Measurements from ENCODE around the gene THSD4.

DNA sequence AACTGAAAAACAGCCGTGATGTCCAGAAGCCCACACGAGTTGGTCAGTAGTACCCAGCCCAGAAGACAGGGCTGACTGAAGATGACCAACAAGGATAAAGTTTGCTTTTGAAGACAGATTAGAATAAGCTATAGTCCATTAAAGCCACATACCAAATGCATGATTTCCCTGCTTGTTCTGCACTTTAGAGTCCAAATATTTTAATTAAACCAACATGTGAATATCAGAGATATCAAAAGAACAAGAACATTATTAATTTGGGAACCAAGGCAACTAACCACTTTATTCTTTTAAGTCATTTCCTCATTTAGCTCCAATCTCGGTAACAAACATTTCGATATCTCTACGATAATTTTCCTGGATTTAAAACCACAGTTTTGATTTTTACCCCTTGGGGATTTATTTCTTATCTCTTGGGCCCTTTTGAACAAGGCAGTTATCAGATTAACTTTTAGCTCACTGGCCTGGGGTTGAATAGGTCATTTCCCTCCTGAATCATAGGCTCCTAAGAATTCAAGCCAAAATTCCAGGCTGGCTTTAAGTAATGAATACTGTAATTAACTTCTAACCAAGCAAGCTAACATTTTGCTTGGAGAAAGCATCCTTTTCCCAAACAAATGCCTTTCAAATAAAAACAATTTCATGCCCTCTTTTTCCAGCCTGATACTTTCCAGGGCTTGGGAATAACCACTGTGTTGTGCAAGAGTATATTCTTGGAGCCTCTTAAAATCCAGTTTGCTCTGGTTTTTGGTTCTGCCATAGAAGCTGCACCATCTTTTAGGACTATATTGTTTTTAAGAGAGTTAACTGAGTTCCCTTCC lies 592.2 kb downstream of the THSD4 start:
- TF ChIP-seq REST (IDR thresholded peaks at IDR 0.05; ENCODE audit: insufficient read depth in 1 of 2, low read depth in 2 of 2, low read length in 1 of 2), result no peak
- no peak for TF ChIP-seq CTCF (IDR thresholded peaks at IDR 0.05)
- TF ChIP-seq SIN3A (IDR thresholded peaks at IDR 0.05; ENCODE audit: borderline replicate concordance, insufficient read depth, low read depth, low read length), result no peak
- TF ChIP-seq TCF7L2 (IDR thresholded peaks at IDR 0.05; ENCODE audit: low read depth, low read length), result no peak
